Heart right ventricle (tissue), 16 donors: Measurements from ENCODE around the gene TMEM259. TPM values are rescaled to one million over a fixed set of nuclear protein-coding genes. Genes with fewer than 3 reads are reported as not detected.

Experiments used
- ATAC-seq, 8 donors: fragments of 200-7000 bp; cut with Tn5 transposase; one replicate each; pipeline ENCODE4 v1.9.1; 2020; ENCODE audit warnings: mild to moderate bottlenecking in 8 of 8, moderate library complexity in 8 of 8, moderate number of reproducible peaks in 1 of 8
- DNase-seq, 2 donors: peaks; one replicate each; pipeline ENCODE4 v3.0.0-alpha.2; 2020
- H3K27ac ChIP-seq, 10 donors: fragments of 200-600 bp; sonication (generic) in 2 of 10; one replicate each; pipeline versions ENCODE4 v1.5.0 to v1.8.0; 2020 to 2022; ENCODE audit warnings: mild to moderate bottlenecking in 3 of 10
- H3K27me3 ChIP-seq, 7 donors: fragments of 200-600 bp; one replicate each; pipeline ENCODE4 v1.8.0; 2021 to 2022; ENCODE audit warnings: mild to moderate bottlenecking in 2 of 7
- H3K36me3 ChIP-seq, 9 donors: fragments of 200-600 bp; sonication (generic) in 1 of 9; one replicate each; pipeline versions ENCODE4 v1.5.0 to v1.8.0; 2020 to 2022; ENCODE audit warnings: mild to moderate bottlenecking in 2 of 9
- H3K4me1 ChIP-seq, 9 donors: fragments of 200-600 bp; sonication (generic) in 1 of 9; one replicate each; pipeline versions ENCODE4 v1.5.0 to v1.8.0; 2020 to 2022; ENCODE audit warnings: mild to moderate bottlenecking in 4 of 9
- H3K4me3 ChIP-seq, 10 donors: fragments of 200-600 bp; sonication (generic) in 2 of 10; one replicate each; pipeline versions ENCODE4 v1.5.0 to v1.8.0; 2020 to 2022; ENCODE audit warnings: mild to moderate bottlenecking in 7 of 10, moderate library complexity in 2 of 10
- H3K9me3 ChIP-seq, 11 donors: fragments of 200-600 bp in 10 of 11; sonication (generic) in 2 of 11; one replicate each; pipeline versions ENCODE4 v1.5.0 to v1.8.0; 2013 to 2022; ENCODE audit warnings: mild to moderate bottlenecking in 2 of 11, control low read depth in 1 of 11, moderate library complexity in 1 of 11
- CTCF ChIP-seq, 9 donors: fragments of 200-600 bp; sonication (generic) in 2 of 9; IDR thresholded peaks; one replicate each; pipeline versions ENCODE4 v1.5.0 to v1.8.0; 2021 to 2022; ENCODE audit warnings: antibody characterized with exemption in 9 of 9, mild to moderate bottlenecking in 5 of 9, moderate library complexity in 1 of 9
- WGBS, 2 donors: extraction: QIAGEN DNeasy Blood & Tissue Kit; methylation state at CpG; one replicate each; pipeline ENCODE4 v1.1.7; 2013; ENCODE audit warnings: inconsistent platforms in 1 of 2; 5-methylcytosine and 5-hydroxymethylcytosine counted together
- intact Hi-C, 10 donors: fragments of 100-400 bp; cut with DNase I; formaldehyde crosslinking; loops; one replicate each; pipeline versions ENCODE4 v1.11.1 to v1.14.2; 2022
- polyA plus RNA-seq, 2 donors: library from polyadenylated mRNA; stranded (reverse); fragments of 200-250 nt; gene quantifications; one replicate each; pipeline ENCODE4 v1.2.3, GENCODE V29; 2013
- total RNA-seq, 10 donors: library from RNA; stranded (reverse); fragmentation: NEBNext Ultra II Directional in 3 of 10; extraction: Animal tissue kit (Norgen Biotek cat#: 25700) in 3 of 10; gene quantifications; one replicate each; pipeline versions ENCODE4 v1.2.1 to v1.2.4, GENCODE V29; 2021 to 2023
- donor health status: Arrhythmogenic right ventricular cardiomyopathy.
- donor health status: ischemic (EF 13 %, LVEDD 7.1; RV severe dilation, severe dysfunction).
- donor health status: healthy with polysubstance abuse.
- donor health status: DM: no; HTN: yes; CAD: no.
- donor health status: DM: no; HTN: no; CAD: no.
- donor health status: ischemic (EF 25% LVEDD 6.9; RV normal size, moderate dysfunction).
- donor health status: ischemic (EF 25% LVEDD 5.7; RV mildly dilated, moderate dysfunction).
- donor health status: healthy.
- donor health status: DM: yes; HTN: yes; CAD: no.
- donor health status: Ischemic cardiomyopathy.
- donor health status: ischemic (EF 35%, LVEDD 5.7; RV mildly dilated, moderate dysfunction).
- donor health status: nonischemic (EF 11% LVEDD 7.7; RV severe dilation, severe dysfunction).
- donor health status: DM: yes; HTN: yes; CAD: no.
- donor health status: PGD.
- donor health status: ischemic (EF 29% LVEDD 5.4; RV normal size, mild dysfunction).
- donor health status: nonischemic (EF 23%, LVEDD 6.1; RV moderate dilation, normal function).

Gene TMEM259
- total and polyA plus RNA-seq, 12 donors: 94.3 to 289 (median 114) TPM

GRCh38 chr19:1040476-1041271, 19.8 kb upstream of the TMEM259 start:
- Histone ChIP-seq H3K4me1 (peaks cover 5 to 56% (median 29%) of the 10 kb centered on the region in 9 donors), H3K27me3 (no peaks in the 10 kb centered on the region), H3K4me3 (peak overlapping the region; percentile 30 to 73 (median 61)), H3K27ac (peak overlapping the region in 7 of 10 donors; percentile 13 to 92 (median 41)), H3K36me3 (peaks cover 0 to 26% (median 0%) of the 10 kb centered on the region in 9 donors), H3K9me3 (no peaks in the 10 kb centered on the region)
- 1 to 3% methylated on average over 27 of the region's 27 CpGs for WGBS, 2 donors
- intact Hi-C loops: loop anchor here in 6 of 10 donors (2.0 to 10.0 kb wide), 5 partner anchors 42 to 57 kb away; partner anchors contain the start of gene POLR2E (in 5 of the 6)
- peak; percentile 55 to 86 (median 78) for ATAC-seq
- TF ChIP-seq CTCF (IDR thresholded peaks at IDR 0.05): no peak
- peak; percentile 92 for DNase-seq

GRCh38 chr19:1039646-1040475, 18.9 kb upstream of the TMEM259 start, which contains the start of gene ABCA7:
TSS of gene ABCA7 (plus strand) at chr19:1040107. CDS start at chr19:1041362, 1,255 bp downstream.
- Histone ChIP-seq H3K36me3 (peaks cover 0 to 32% (median 0%) of the 10 kb centered on the region in 9 donors), H3K4me1 (peaks cover 5 to 56% (median 29%) of the 10 kb centered on the region in 9 donors), H3K9me3 (no peaks in the 10 kb centered on the region), H3K4me3 (peak within 1 kb of the TSS; percentile 30 to 73 (median 61)), H3K27me3 (no peaks in the 10 kb centered on the region), H3K27ac (peak within 1 kb of the TSS in 6 of 10 donors; percentile 19 to 92 (median 48))
- TF ChIP-seq CTCF (IDR thresholded peaks at IDR 0.05): peak in 2 of 9 donors; percentile 6 to 13
- WGBS, 2 donors: 1 to 2% methylated on average over 56 of the region's 56 CpGs
- ATAC-seq: peak; percentile 91 to 97 (median 96)
- peak; percentile 98 to 100 for DNase-seq
- intact Hi-C loops: loop anchor here in 7 of 10 donors (2.0 to 10.0 kb wide), 5 partner anchors 42 to 57 kb away; partner anchors contain the start of gene POLR2E (in 6 of the 7)

- no peak for DNase-seq
- WGBS, 2 donors: 62 to 67% methylated on average over 22 of the region's 22 CpGs
- Histone ChIP-seq H3K9me3 (no peaks in the 10 kb centered on the region), H3K36me3 (peaks cover 0 to 32% (median 0%) of the 10 kb centered on the region in 9 donors), H3K27ac (peak overlapping the region in 5 of 10 donors; percentile 27 to 92 (median 41)), H3K4me3 (peak overlapping the region in 7 of 10 donors; percentile 30 to 73 (median 64)), H3K4me1 (peaks cover 5 to 56% (median 29%) of the 10 kb centered on the region in 9 donors), H3K27me3 (no peaks in the 10 kb centered on the region)
- no peak for TF ChIP-seq CTCF (IDR thresholded peaks at IDR 0.05)
- intact Hi-C loops: loop anchor here in 1 of 10 donors (10.0 kb wide), 1 partner anchor 56 kb away; the partner anchor contains the start of gene POLR2E
- ATAC-seq: no peak
Measured at GRCh38 chr19:1038978-1039645, 18.2 kb upstream of the TMEM259 start.
